ENCODE data around the gene EPB41L1. TPM values are rescaled to one million over a fixed set of nuclear protein-coding genes. Genes with fewer than 3 reads are reported as not detected.

Gene EPB41L1
- total RNA-seq, 4 donors from 2014 or later, result 27.7 to 53.8 (median 34.4) TPM

DNA sequence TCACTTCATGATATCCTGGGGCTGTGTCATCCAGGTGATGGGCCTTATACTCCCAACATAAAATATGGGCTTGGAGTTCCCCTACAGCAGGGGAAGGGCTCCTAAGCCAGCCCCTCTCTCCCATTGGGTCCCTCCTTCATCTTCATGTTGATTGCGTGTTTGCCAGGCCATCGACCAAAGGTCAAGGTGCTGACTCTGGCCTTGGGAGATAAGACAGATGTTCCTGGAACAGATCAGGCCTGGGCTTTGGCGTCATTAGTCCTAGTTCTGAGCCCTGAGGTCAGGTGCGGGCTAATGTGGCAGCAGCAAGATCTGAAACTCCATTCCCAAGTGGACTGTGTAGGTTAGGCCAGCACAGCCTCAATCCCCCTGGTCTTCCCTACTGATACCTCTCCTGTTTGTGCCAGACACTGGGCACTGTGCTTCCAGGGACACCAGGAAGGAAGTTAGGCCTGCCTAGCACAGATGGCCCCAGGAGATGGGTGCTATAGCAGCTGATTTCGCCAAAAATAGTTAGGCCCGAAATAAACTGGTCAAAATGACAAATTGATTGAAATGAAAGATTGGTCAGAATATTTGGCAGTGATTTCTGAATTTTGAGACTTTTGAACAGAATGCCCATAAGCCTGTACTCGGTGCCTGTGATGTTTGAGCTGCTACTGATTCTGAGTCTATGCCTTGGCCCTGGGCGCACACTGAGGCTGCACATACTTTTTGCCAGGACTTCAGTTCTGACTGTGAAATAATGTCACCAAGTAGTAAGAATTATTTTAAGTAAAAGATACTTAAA, 28.8 kb downstream of the EPB41L1 start:
- DNase-seq (ENCODE audit: extremely low spot score), result no peak
- TF ChIP-seq, protein P1, sequence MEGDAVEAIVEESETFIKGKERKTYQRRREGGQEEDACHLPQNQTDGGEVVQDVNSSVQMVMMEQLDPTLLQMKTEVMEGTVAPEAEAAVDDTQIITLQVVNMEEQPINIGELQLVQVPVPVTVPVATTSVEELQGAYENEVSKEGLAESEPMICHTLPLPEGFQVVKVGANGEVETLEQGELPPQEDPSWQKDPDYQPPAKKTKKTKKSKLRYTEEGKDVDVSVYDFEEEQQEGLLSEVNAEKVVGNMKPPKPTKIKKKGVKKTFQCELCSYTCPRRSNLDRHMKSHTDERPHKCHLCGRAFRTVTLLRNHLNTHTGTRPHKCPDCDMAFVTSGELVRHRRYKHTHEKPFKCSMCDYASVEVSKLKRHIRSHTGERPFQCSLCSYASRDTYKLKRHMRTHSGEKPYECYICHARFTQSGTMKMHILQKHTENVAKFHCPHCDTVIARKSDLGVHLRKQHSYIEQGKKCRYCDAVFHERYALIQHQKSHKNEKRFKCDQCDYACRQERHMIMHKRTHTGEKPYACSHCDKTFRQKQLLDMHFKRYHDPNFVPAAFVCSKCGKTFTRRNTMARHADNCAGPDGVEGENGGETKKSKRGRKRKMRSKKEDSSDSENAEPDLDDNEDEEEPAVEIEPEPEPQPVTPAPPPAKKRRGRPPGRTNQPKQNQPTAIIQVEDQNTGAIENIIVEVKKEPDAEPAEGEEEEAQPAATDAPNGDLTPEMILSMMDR (IDR thresholded peaks at IDR 0.05), result no peak
- TF ChIP-seq POLR2AphosphoS5 (IDR thresholded peaks at IDR 0.05), result no peak
- no peak for TF ChIP-seq EP300 (IDR thresholded peaks at IDR 0.05)
- TF ChIP-seq POLR2A (IDR thresholded peaks at IDR 0.05; ENCODE audit: low read depth), result no peak
- WGBS, result 89% methylated on average over 8 of the region's 8 CpGs
- intact Hi-C loops (cut with DNase I), result no loop called here
- peaks cover 3 to 64% (median 25%) of the 10 kb centered on the region in 4 donors for H3K36me3 ChIP-seq
- H3K27ac ChIP-seq (replicated peaks in 1 of 4), result no peak overlapping the region
- H3K4me1 ChIP-seq, result no peaks in the 10 kb centered on the region
- no peaks in the 10 kb centered on the region for H3K9me3 ChIP-seq
- H3K27me3 ChIP-seq, result no peaks in the 10 kb centered on the region
- no peak overlapping the region for H3K4me3 ChIP-seq

DNA sequence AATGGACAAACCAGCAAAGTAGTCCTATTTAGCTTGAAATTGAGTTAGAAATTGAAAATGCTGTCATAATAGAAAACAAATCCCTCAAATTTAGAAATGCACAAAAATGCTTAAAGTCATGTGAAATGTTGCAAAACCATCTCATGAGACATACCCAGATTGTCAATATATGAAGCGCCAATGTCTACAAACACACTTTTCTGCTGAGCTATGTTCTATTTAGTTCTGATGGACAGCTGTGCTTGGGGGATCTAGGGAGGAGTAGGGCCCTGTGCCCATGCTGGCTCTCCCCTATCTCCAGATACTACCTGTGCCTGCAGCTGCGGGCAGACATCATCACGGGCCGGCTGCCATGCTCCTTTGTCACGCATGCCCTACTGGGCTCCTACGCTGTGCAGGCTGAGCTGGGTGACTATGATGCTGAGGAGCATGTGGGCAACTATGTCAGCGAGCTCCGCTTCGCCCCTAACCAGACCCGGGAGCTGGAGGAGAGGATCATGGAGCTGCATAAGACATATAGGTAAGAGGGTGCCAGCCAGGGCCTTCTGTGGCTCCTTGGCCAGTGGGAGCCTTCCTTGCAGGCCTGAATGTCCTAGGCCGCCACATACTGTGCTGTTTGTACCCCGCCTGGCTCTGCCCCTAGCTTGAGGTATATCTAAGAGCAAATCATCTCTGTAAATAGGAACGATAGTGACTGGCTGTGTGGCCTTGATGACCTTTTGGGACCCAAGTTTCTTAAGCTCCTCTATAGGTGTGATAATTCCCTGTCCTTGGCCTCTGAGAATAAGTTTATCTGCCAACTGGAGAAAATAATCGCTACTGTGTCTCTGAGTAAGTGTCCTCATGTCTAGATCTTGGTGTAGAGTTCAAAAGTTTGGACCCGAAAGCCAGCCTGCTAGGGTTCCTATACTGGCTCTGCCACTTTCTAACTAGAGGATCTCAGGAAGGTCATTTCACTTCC, 30.6 kb downstream of the EPB41L1 start:
- Histone ChIP-seq H3K27me3 (no peaks in the 10 kb centered on the region), H3K9me3 (no peaks in the 10 kb centered on the region), H3K4me3 (no peak overlapping the region), H3K4me1 (no peaks in the 10 kb centered on the region), H3K27ac (replicated peaks in 1 of 4) (no peak overlapping the region), H3K36me3 (peaks cover 3 to 68% (median 32%) of the 10 kb centered on the region in 4 donors)
- 95% methylated on average over 11 of the region's 15 CpGs for WGBS
- DNase-seq (ENCODE audit: extremely low spot score), result no peak
- TF ChIP-seq EP300 (IDR thresholded peaks at IDR 0.05), result no peak
- TF ChIP-seq, protein P1 (IDR thresholded peaks at IDR 0.05), result no peak
- TF ChIP-seq POLR2AphosphoS5 (IDR thresholded peaks at IDR 0.05), result no peak
- no peak for TF ChIP-seq POLR2A (IDR thresholded peaks at IDR 0.05; ENCODE audit: low read depth)
- intact Hi-C loops (cut with DNase I), result no loop called here

DNA sequence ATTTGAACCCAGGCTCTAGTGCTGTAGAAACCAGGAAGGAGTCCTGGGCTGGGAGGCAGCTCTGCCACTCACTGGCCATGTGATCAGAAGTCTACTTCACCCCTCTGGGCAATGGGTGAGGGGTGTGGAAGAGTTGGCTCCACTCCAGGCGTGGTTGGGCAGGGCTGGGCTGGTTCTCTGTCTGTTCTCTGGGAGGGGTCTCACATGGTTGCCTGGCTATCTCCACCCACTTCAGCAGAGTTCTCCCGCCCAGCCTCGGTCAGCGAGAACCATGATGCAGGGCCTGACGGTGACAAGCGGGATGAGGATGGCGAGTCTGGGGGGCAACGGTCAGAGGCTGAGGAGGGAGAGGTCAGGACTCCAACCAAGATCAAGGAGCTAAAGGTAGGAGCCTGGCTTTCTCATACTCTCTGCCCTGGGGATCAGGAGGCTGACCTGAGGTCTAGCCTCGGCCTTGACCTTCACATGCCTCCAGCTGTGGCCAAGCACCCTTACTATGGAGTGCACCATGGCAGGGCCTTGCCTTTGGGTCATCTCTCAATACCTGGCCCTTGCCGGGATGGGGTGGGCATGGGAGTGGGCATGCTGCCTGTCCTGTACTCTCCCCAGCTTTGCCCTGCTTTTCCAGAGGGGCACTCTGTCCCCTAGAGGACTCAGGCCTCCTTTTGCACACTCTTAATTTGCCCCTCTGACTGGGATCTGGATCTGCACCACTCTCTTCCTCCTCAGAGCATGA, 39.6 kb downstream of the EPB41L1 start:
- intact Hi-C loops (cut with DNase I), result no loop called here
- H3K27me3 ChIP-seq, result no peaks in the 10 kb centered on the region
- TF ChIP-seq POLR2AphosphoS5 (IDR thresholded peaks at IDR 0.05) (no peak), EP300 (IDR thresholded peaks at IDR 0.05) (no peak)
- TF ChIP-seq, protein P1 (IDR thresholded peaks at IDR 0.05), result no peak
- peaks cover 8 to 94% (median 52%) of the 10 kb centered on the region in 4 donors for H3K36me3 ChIP-seq
- no peaks in the 10 kb centered on the region for H3K9me3 ChIP-seq
- H3K4me3 ChIP-seq, result no peak overlapping the region
- H3K4me1 ChIP-seq, result no peaks in the 10 kb centered on the region
- H3K27ac ChIP-seq (replicated peaks in 1 of 4), result no peak overlapping the region
- no peak for DNase-seq (ENCODE audit: extremely low spot score)
- WGBS, result 95% methylated on average over 8 of the region's 10 CpGs

DNA sequence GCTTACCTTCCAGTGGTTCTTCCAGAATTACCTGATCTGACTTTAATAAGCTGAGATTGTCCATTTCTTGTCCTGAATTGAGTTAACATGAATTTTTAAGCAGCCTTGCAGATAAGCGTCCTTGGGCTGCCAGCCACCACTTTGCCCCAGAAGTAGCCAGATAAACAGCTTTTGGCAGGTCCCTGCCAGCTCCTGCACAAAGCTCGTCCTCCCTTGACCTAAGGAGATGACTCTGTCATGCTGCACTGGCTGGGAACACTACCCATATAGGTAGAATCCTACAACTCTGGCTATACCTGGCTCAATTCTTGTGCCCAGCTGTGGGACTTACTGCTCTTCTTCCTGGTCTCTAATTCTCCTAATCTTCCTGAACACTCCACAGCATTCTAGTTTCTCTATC, 42.1 kb downstream of the EPB41L1 start:
- H3K27ac ChIP-seq (replicated peaks in 1 of 4), result no peak overlapping the region
- intact Hi-C loops (cut with DNase I), result loop anchor here (5.0 kb wide), 1 partner anchor 204 kb away; no protein-coding TSS in a partner anchor
- WGBS, result 63% methylated on average over 2 of the region's 2 CpGs
- H3K27me3 ChIP-seq, result no peaks in the 10 kb centered on the region
- no peak for DNase-seq (ENCODE audit: extremely low spot score)
- H3K4me1 ChIP-seq, result no peaks in the 10 kb centered on the region
- no peak overlapping the region for H3K4me3 ChIP-seq
- TF ChIP-seq POLR2A (IDR thresholded peaks at IDR 0.05; ENCODE audit: low read depth) (no peak), EP300 (IDR thresholded peaks at IDR 0.05) (no peak), POLR2AphosphoS5 (IDR thresholded peaks at IDR 0.05) (no peak)
- TF ChIP-seq, protein P1 (IDR thresholded peaks at IDR 0.05), result no peak
- H3K9me3 ChIP-seq, result no peaks in the 10 kb centered on the region
- peaks cover 8 to 75% (median 32%) of the 10 kb centered on the region in 4 donors for H3K36me3 ChIP-seq

All from esophagus muscularis mucosa (tissue), 4 donors.